DMS153 treated with DMSO at 0.1 percent for 48 hours (cell line): Measurements from ENCODE around the gene CENPM.

Experiments used
- DNase-seq: peaks from one replicate; lab custom pipeline; 2025; ENCODE audit not compliant: unreplicated experiment; lab: John Stamatoyannopoulos, UW

The CENPM gene

GRCh38 chr22:41915035-41915785, 31.7 kb downstream of the CENPM start, which contains the start of gene SHISA8:
TSS of gene SHISA8 (minus strand) at chr22:41915074. CDS start at chr22:41914667, 407 bp downstream.
- no peak for DNase-seq

GRCh38 chr22:41914611-41915034, 32.3 kb downstream of the CENPM start:
- DNase-seq: no peak

GRCh38 chr22:41913842-41914534, 33.0 kb downstream of the CENPM start:
- no peak for DNase-seq

GRCh38 chr22:41913040-41913719, 33.8 kb downstream of the CENPM start:
- DNase-seq: no peak

- DNase-seq: no peak
These were observed 34.5 kb downstream of the CENPM start for GRCh38 chr22:41912338-41913039.

GRCh38 chr22:41911001-41911611, 35.8 kb downstream of the CENPM start:
- DNase-seq: no peak

GRCh38 chr22:41910050-41911000, 36.6 kb downstream of the CENPM start:
- no peak for DNase-seq

GRCh38 chr22:41909310-41910049, 37.5 kb downstream of the CENPM start:
- DNase-seq: no peak

GRCh38 chr22:41908411-41909309, 38.3 kb downstream of the CENPM start:
- no peak for DNase-seq

GRCh38 chr22:41907436-41908401, 39.2 kb downstream of the CENPM start:
- DNase-seq: no peak

- no peak for DNase-seq
These were observed 40.1 kb downstream of the CENPM start for GRCh38 chr22:41906822-41907221.

- DNase-seq: no peak
These were observed 41.3 kb downstream of the CENPM start for GRCh38 chr22:41905411-41906202.

GRCh38 chr22:41904450-41905410, 42.2 kb downstream of the CENPM start:
- no peak for DNase-seq

GRCh38 chr22:41902932-41903421, 44.0 kb downstream of the CENPM start:
- DNase-seq: no peak

GRCh38 chr22:41902016-41902415, 44.9 kb downstream of the CENPM start:
- DNase-seq: no peak
